IMR-90 (cell line): ENCODE measurements around the gene MAB21L1. TPM values are rescaled to one million over a fixed set of nuclear protein-coding genes. Genes with fewer than 3 reads are reported as not detected.

Experiments used
- ATAC-seq: fragments of 200-7000 bp; cut with Tn5 transposase; 2 replicates; pipeline ENCODE4 v1.9.1; 2020; ENCODE audit warnings: low read depth, mild to moderate bottlenecking, moderate library complexity
- BruUV-seq: library from RNA; stranded (reverse); fragments of 400-500 nt; replicated peaks from 2 replicates; lab custom pipeline; 2021; lab: Mats Ljungman, UMichigan
- CTCF ChIA-PET: fragments of 300-600 bp; formaldehyde crosslinking; extraction: SDS; loops from one replicate; lab custom pipeline; 2021; ENCODE audit warnings: antibody characterized with exemption; lab: Yijun Ruan, JAX
- POLR2A ChIA-PET: fragments of 300-600 bp; sonication (Branson Sonifier 250); formaldehyde crosslinking; loops from one replicate; lab custom pipeline; 2022; ENCODE audit warnings: antibody characterized with exemption; ENCODE audit not compliant: unreplicated experiment; lab: Charles Lee
- DNase-seq: peaks from one replicate; pipeline ENCODE4 v3.0.0; 2013
- H2AFZ ChIP-seq: replicated peaks from 2 replicates; pipeline ENCODE3; 2013; ENCODE audit warnings: low read length, mild to moderate bottlenecking; ENCODE audit not compliant: poor library complexity
- H2AK5ac ChIP-seq: 2 replicates; pipeline ENCODE4 v1.6.1; 2013; ENCODE audit warnings: low read depth, low read length, inconsistent platforms
- H2AK9ac ChIP-seq: replicated peaks from 2 replicates; pipeline ENCODE3; 2013; ENCODE audit warnings: mild to moderate bottlenecking, low read depth, low read length, moderate library complexity; ENCODE audit not compliant: poor library complexity
- H2BK120ac ChIP-seq: 2 replicates; pipeline ENCODE4 v1.6.1; 2013; ENCODE audit warnings: low read depth, low read length, inconsistent platforms
- H2BK15ac ChIP-seq: 3 replicates; pipeline ENCODE4 v1.6.1; 2013; ENCODE audit warnings: low read depth, low read length, inconsistent platforms
- H2BK20ac ChIP-seq: 2 replicates; pipeline ENCODE4 v1.6.1; 2013; ENCODE audit warnings: low read depth, mild to moderate bottlenecking, inconsistent platforms, low read length, moderate library complexity
- H2BK5ac ChIP-seq: 2 replicates; pipeline ENCODE4 v1.6.1; 2013; ENCODE audit warnings: mild to moderate bottlenecking, low read depth, low read length, inconsistent platforms; ENCODE audit not compliant: poor library complexity, severe bottlenecking
- H3K14ac ChIP-seq: replicated peaks from 2 replicates; pipeline ENCODE4 v1.6.1; 2013; ENCODE audit warnings: low read depth, low read length, inconsistent platforms
- H3K18ac ChIP-seq: 2 replicates; pipeline ENCODE4 v1.6.1; 2013; ENCODE audit warnings: low read depth, low read length, control low read depth
- H3K23ac ChIP-seq: 2 replicates; pipeline ENCODE4 v1.6.1; 2013; ENCODE audit warnings: low read depth, low read length, inconsistent platforms
- H3K27ac ChIP-seq: 2 replicates; pipeline ENCODE4 v1.5.1; 2013; ENCODE audit warnings: mild to moderate bottlenecking, control low read depth, low read length; ENCODE audit not compliant: insufficient read depth
- H3K27me3 ChIP-seq: 2 replicates; pipeline ENCODE4 v1.6.1; 2013; ENCODE audit warnings: low read length; ENCODE audit not compliant: control insufficient read depth, insufficient read depth
- H3K36me3 ChIP-seq: 2 replicates; pipeline ENCODE4 v1.6.1; 2013; ENCODE audit warnings: low read length, mixed read lengths; ENCODE audit not compliant: control insufficient read depth, insufficient read depth
- H3K4ac ChIP-seq: 2 replicates; pipeline ENCODE4 v1.6.1; 2013; ENCODE audit warnings: low read depth, low read length, inconsistent platforms
- H3K4me1 ChIP-seq: 2 replicates; pipeline ENCODE4 v1.6.1; 2013; ENCODE audit warnings: low read length, mixed read lengths; ENCODE audit not compliant: control insufficient read depth, insufficient read depth
- H3K4me2 ChIP-seq: 2 replicates; pipeline ENCODE4 v1.6.1; 2013; ENCODE audit warnings: low read depth, mild to moderate bottlenecking, control low read depth, low read length, moderate library complexity
- H3K4me3 ChIP-seq: 2 replicates; pipeline ENCODE4 v1.5.1; 2013; ENCODE audit warnings: low read depth, mild to moderate bottlenecking, control low read depth, low read length, moderate library complexity; ENCODE audit not compliant: insufficient read depth
- H3K56ac ChIP-seq: 2 replicates; pipeline ENCODE4 v1.6.1; 2013; ENCODE audit warnings: low read length, inconsistent platforms; ENCODE audit not compliant: insufficient read depth; ENCODE audit errors: extremely low read depth
- H3K79me1 ChIP-seq, 2 experiments: 2 replicates each; pipeline ENCODE4 v1.6.1; 2013; ENCODE audit warnings: low read length in 2 of 2, inconsistent platforms in 1 of 2, low read depth in 1 of 2
- H3K9ac ChIP-seq: 2 replicates; pipeline ENCODE4 v1.6.1; 2013; ENCODE audit warnings: low read depth, low read length, control low read depth
- H3K9me1 ChIP-seq: 2 replicates; pipeline ENCODE4 v1.6.1; 2013; ENCODE audit warnings: low read length, inconsistent platforms; ENCODE audit not compliant: insufficient read depth
- H3K9me3 ChIP-seq: 2 replicates; pipeline ENCODE4 v1.6.1; 2013; ENCODE audit warnings: low read length; ENCODE audit not compliant: control insufficient read depth, insufficient read depth
- H4K20me1 ChIP-seq: 2 replicates; pipeline ENCODE4 v1.6.1; 2013; ENCODE audit warnings: low read length, inconsistent platforms; ENCODE audit not compliant: insufficient read depth
- H4K5ac ChIP-seq: 2 replicates; pipeline ENCODE4 v1.6.1; 2013; ENCODE audit warnings: mild to moderate bottlenecking, low read depth, low read length, control low read depth
- H4K8ac ChIP-seq, 2 experiments: 2 replicates each; pipeline ENCODE4 v1.6.1; 2013; ENCODE audit warnings: low read depth in 2 of 2, low read length in 2 of 2, control low read depth in 1 of 2, inconsistent platforms in 1 of 2
- H4K91ac ChIP-seq: 2 replicates; pipeline ENCODE4 v1.6.1; 2013; ENCODE audit warnings: low read depth, low read length, inconsistent platforms; ENCODE audit not compliant: insufficient read depth
- BHLHE40 ChIP-seq: fragments of 150-350 bp; IDR thresholded peaks from 2 replicates; pipeline ENCODE4 v1.6.1; 2016; ENCODE audit warnings: mild to moderate bottlenecking, low read depth, low read length
- CEBPB ChIP-seq: IDR thresholded peaks from 2 replicates; pipeline ENCODE4 v1.6.1; 2012; ENCODE audit warnings: low read depth, low read length, improper control_type of control experiment
- CHD1 ChIP-seq: IDR thresholded peaks from 2 replicates; pipeline ENCODE4 v1.6.1; 2012; ENCODE audit warnings: low read depth, low read length, improper control_type of control experiment
- FOS ChIP-seq: fragments of 150-350 bp; IDR thresholded peaks from 2 replicates; pipeline ENCODE4 v1.6.1; 2016; ENCODE audit warnings: low read depth, low read length
- MAFK ChIP-seq: IDR thresholded peaks from 2 replicates; pipeline ENCODE4 v1.6.1; 2012; ENCODE audit warnings: low read depth, low read length, improper control_type of control experiment
- MAZ ChIP-seq: IDR thresholded peaks from 2 replicates; pipeline ENCODE4 v1.6.1; 2012; ENCODE audit warnings: low read depth, mild to moderate bottlenecking, low read length, improper control_type of control experiment, moderate library complexity, borderline replicate concordance
- MXI1 ChIP-seq: IDR thresholded peaks from 2 replicates; pipeline ENCODE4 v1.6.1; 2012; ENCODE audit warnings: low read depth, mild to moderate bottlenecking, low read length, moderate library complexity, borderline replicate concordance
- NFE2L2 ChIP-seq: fragments of 150-350 bp; IDR thresholded peaks from 2 replicates; pipeline ENCODE4 v1.6.1; 2016; ENCODE audit warnings: low read depth, mild to moderate bottlenecking, low read length
- RAD21 ChIP-seq: IDR thresholded peaks from 2 replicates; pipeline ENCODE4 v1.6.1; 2012; ENCODE audit warnings: low read length, improper control_type of control experiment
- RCOR1 ChIP-seq: IDR thresholded peaks from 2 replicates; pipeline ENCODE4 v1.6.1; 2012; ENCODE audit warnings: mild to moderate bottlenecking, low read length, improper control_type of control experiment; ENCODE audit not compliant: insufficient replicate concordance
- SMC3 ChIP-seq: fragments of 150-350 bp; IDR thresholded peaks from 2 replicates; pipeline ENCODE4 v1.6.1; 2016; ENCODE audit warnings: low read depth, mild to moderate bottlenecking, antibody characterized with exemption, low read length, moderate library complexity
- WGBS, 2 experiments: methylation state at CpG; one replicate each; pipeline versions ENCODE4 v1.1.5 to v1.1.7; 2013; ENCODE audit warnings: missing lambda C conversion rate in 2 of 2; ENCODE audit not compliant: insufficient read length in 1 of 2; ENCODE audit errors: extremely low coverage in 2 of 2; 5-methylcytosine and 5-hydroxymethylcytosine counted together
- dilution Hi-C: fragments of 300-500 bp; cut with HindIII; formaldehyde crosslinking; loops from one replicate; pipeline ENCODE4 v1.14.3; 2018; ENCODE audit warnings: low sequenced_read_pairs; ENCODE audit not compliant: unreplicated experiment
- in situ Hi-C: fragments of 300-500 bp; cut with MboI; formaldehyde crosslinking; loops from 3 replicates; pipeline ENCODE4 v1.14.3; 2019; ENCODE audit warnings: low sequenced_read_pairs, inconsistent platforms, mixed read lengths
- intact Hi-C: fragments of 100-400 bp; cut with micrococcal nuclease; formaldehyde crosslinking; loops from 2 replicates; pipeline ENCODE4 v1.10.0; 2022
- polyA plus RNA-seq, 3 experiments: library from polyadenylated mRNA; depleted of rRNA; stranded (reverse); fragments of >200 nt; gene quantifications; 2 replicates each; pipeline ENCODE4 v1.2.3, GENCODE V29; 2012; ENCODE audit warnings: low replicate concordance in 1 of 3
- total RNA-seq: library from RNA; depleted of rRNA; stranded (reverse); fragments of >200 nt; gene quantifications from 2 replicates; pipeline ENCODE4 v1.2.3, GENCODE V29; 2012
- TF ChIP-seq, protein P1 (sequence below): fragments of 150-350 bp; IDR thresholded peaks from 2 replicates; pipeline ENCODE4 v1.6.1; 2017; ENCODE audit warnings: mild to moderate bottlenecking, antibody characterized with exemption, low read length, low read depth
- TF ChIP-seq, protein P2 (sequence below): conservative IDR thresholded peaks from 2 replicates; pipeline ENCODE4 v1.5.1; 2012; ENCODE audit warnings: mild to moderate bottlenecking, low read depth, low read length, improper control_type of control experiment

MAB21L1 gene
- total and polyA plus RNA-seq, 2 of the 4 experiments (the other 2 are of a cell fraction): 0.53 to 0.72 TPM

DNA sequence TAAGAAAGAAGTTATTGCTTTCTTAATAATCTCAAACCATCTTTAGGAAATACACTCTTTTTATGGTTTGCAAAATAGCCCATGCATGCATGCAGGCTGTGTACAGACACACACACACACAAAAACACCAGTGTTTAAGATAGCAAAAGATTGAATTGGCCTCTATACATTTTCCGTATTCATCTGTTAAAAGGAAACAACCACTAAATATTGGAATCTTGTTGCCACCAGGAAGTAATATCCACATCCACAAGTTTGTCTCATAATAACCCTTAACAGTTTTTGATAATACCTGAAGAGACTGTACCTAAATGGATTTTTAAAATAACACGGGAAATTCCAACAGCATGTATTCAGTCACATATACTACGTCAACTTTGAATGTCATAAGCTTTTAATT lies 7.3 kb upstream of the MAB21L1 start:
- Histone ChIP-seq H2AK5ac (no peak overlapping the region), H3K4me1 (no peaks in the 10 kb centered on the region), H2AK9ac (no peak overlapping the region), H3K4me3 (no peak overlapping the region), H4K91ac (no peak overlapping the region), H3K4ac (no peak overlapping the region), H2BK15ac (no peak overlapping the region), H3K23ac (no peak overlapping the region), H4K5ac (no peak overlapping the region), H3K4me2 (no peak overlapping the region), H3K56ac (no peak overlapping the region), H4K8ac (no peak overlapping the region), H3K79me1 (no peaks in the 10 kb centered on the region), H3K9me3 (no peaks in the 10 kb centered on the region), H2BK5ac (no peak overlapping the region), H2BK20ac (no peak overlapping the region), H3K9ac (no peak overlapping the region), H3K14ac (no peak overlapping the region), H3K27ac (no peak overlapping the region), H2AFZ (no peak overlapping the region), H2BK120ac (no peak overlapping the region), H3K9me1 (no peaks in the 10 kb centered on the region), H3K18ac (no peak overlapping the region), H4K20me1 (no peaks in the 10 kb centered on the region), H3K36me3 (no peaks in the 10 kb centered on the region), H3K27me3 (peaks cover 5% of the 10 kb centered on the region)
- POLR2A ChIA-PET: no interaction called here
- intact Hi-C loops: no loop called here
- no peak for DNase-seq
- WGBS, 2 experiments: no CpG with 5 or more reads among the region's 3 CpGs
- ATAC-seq: no peak
- CTCF ChIA-PET: interaction anchor here (1.1 kb wide), 1 partner anchor 9 kb away, joined by 5 read pairs; no protein-coding TSS in a partner anchor
- BruUV-seq: no TSS peak
- dilution Hi-C loops: no loop called here
- TF ChIP-seq BHLHE40: no peak
- no peak for TF ChIP-seq RCOR1
- TF ChIP-seq, protein P1, sequence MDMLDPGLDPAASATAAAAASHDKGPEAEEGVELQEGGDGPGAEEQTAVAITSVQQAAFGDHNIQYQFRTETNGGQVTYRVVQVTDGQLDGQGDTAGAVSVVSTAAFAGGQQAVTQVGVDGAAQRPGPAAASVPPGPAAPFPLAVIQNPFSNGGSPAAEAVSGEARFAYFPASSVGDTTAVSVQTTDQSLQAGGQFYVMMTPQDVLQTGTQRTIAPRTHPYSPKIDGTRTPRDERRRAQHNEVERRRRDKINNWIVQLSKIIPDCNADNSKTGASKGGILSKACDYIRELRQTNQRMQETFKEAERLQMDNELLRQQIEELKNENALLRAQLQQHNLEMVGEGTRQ: no peak
- no peak for TF ChIP-seq SMC3
- TF ChIP-seq MAZ: no peak
- no peak for TF ChIP-seq RAD21
- no peak for TF ChIP-seq FOS
- no peak for TF ChIP-seq MXI1
- no peak for TF ChIP-seq MAFK
- TF ChIP-seq CHD1: no peak
- TF ChIP-seq NFE2L2: no peak
- no peak for TF ChIP-seq CEBPB
- TF ChIP-seq, protein P2, sequence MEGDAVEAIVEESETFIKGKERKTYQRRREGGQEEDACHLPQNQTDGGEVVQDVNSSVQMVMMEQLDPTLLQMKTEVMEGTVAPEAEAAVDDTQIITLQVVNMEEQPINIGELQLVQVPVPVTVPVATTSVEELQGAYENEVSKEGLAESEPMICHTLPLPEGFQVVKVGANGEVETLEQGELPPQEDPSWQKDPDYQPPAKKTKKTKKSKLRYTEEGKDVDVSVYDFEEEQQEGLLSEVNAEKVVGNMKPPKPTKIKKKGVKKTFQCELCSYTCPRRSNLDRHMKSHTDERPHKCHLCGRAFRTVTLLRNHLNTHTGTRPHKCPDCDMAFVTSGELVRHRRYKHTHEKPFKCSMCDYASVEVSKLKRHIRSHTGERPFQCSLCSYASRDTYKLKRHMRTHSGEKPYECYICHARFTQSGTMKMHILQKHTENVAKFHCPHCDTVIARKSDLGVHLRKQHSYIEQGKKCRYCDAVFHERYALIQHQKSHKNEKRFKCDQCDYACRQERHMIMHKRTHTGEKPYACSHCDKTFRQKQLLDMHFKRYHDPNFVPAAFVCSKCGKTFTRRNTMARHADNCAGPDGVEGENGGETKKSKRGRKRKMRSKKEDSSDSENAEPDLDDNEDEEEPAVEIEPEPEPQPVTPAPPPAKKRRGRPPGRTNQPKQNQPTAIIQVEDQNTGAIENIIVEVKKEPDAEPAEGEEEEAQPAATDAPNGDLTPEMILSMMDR: no peak
- in situ Hi-C loops: no loop called here
